ENCODE measurements around the gene GSX1. TPM values are rescaled to one million over a fixed set of nuclear protein-coding genes. Genes with fewer than 3 reads are reported as not detected.

GSX1 gene
- total RNA-seq, 4 donors from 2014 or later = not detected

DNA sequence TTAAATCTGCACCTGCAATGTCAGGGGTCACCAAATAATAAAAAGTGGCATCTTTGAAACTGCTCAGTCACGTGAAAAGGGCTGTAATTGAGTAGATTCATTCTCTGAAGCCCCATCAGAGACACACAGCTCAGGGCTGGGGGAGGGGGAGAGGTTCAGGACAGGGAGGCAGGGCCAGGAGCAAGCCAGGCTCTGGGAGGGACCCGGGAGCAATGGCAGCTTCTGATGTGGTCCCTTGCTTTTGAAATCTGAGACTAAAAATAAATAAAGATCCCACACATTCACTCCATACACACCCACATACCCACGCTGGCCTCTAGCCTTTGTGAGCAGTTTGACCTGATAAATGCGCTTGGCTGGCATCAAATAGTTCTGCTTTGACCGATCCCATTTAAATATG is 32.8 kb downstream of the GSX1 start:
- TF ChIP-seq, protein P1, sequence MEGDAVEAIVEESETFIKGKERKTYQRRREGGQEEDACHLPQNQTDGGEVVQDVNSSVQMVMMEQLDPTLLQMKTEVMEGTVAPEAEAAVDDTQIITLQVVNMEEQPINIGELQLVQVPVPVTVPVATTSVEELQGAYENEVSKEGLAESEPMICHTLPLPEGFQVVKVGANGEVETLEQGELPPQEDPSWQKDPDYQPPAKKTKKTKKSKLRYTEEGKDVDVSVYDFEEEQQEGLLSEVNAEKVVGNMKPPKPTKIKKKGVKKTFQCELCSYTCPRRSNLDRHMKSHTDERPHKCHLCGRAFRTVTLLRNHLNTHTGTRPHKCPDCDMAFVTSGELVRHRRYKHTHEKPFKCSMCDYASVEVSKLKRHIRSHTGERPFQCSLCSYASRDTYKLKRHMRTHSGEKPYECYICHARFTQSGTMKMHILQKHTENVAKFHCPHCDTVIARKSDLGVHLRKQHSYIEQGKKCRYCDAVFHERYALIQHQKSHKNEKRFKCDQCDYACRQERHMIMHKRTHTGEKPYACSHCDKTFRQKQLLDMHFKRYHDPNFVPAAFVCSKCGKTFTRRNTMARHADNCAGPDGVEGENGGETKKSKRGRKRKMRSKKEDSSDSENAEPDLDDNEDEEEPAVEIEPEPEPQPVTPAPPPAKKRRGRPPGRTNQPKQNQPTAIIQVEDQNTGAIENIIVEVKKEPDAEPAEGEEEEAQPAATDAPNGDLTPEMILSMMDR (IDR thresholded peaks at IDR 0.05; ENCODE audit: low read depth) = no peak

DNA sequence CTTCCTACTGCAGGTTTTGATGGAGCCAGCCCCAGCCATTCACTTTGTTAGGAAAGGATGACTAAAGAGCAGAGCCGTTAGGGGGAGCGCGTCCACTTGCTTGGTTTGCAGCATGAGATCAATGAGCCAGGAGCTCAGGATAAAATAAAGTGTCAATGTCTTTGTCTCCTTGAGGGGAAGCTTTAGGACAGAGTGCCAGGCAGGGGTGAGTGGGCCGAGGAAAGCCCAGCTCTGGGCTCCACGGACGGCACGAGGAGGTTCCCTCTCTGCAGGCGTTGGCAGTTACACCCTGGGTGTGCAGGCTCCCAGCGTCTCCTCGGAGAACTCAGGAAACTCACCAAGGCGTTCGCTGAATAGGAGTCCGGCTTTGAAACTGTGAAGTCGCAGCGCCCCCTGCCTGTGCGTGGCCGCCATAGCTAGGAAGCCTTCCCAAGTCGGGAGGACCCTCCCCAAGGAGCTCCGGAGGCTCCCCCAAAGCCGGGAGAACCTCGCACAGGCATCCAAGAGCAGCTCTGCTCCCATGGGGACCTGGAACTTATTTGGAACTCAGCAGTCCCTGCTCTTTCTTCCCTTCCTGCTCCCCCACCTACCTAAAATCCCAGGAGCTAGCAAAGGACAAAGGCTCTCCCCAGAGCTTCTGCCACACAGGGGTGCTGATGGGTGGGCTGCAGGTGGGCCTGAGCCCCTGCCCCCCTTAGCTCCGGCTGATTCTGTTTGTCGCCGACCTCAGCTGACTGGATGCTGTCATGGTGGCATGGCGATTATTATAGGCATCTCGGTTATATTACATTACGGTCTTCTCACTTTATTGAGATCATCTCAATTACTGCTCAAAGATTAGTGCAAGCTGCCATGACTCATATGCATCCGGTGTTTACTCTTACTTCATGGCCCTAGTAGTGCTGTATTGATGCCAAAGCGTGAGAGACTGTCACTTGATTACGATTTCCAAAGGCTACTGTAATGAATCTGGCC is 34.4 kb downstream of the GSX1 start:
- TF ChIP-seq, protein P1 (IDR thresholded peaks at IDR 0.05; ENCODE audit: low read depth) = no peak

- TF ChIP-seq, protein P1 (IDR thresholded peaks at IDR 0.05; ENCODE audit: low read depth) = no peak
Observed at GRCh38 chr13:27827646-27828045, 35.4 kb downstream of the GSX1 start.

- TF ChIP-seq, protein P1 (IDR thresholded peaks at IDR 0.05; ENCODE audit: low read depth) = no peak
Observed at GRCh38 chr13:27830010-27830409, 37.7 kb downstream of the GSX1 start.

DNA sequence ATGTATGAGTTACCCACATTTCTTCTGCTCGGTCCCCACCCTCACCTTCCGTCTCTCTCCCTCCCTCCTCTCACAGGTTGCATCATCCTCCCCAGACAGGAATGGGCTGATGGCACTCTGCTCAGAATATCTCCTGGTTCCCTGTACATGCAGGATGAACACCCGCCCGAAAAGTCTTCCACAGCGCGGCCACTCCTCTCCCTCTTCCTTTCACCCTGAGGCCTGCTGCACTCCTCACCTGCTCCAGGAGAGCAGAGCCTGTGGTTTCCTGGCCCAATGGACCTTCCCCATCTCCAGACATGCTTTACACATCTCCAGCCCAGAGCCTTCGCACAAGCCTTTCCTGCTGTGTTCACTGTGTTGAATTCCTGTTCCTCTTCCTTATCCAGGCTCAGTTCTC is 40.9 kb downstream of the GSX1 start:
- TF ChIP-seq, protein P1 (IDR thresholded peaks at IDR 0.05; ENCODE audit: low read depth) = no peak

GRCh38 chr13:27834095-27834494 is 41.8 kb downstream of the GSX1 start:
- TF ChIP-seq, protein P1 (IDR thresholded peaks at IDR 0.05; ENCODE audit: low read depth) = no peak

GRCh38 chr13:27835799-27836198 is 43.5 kb downstream of the GSX1 start:
- TF ChIP-seq, protein P1 (IDR thresholded peaks at IDR 0.05; ENCODE audit: low read depth) = no peak

Data from subcutaneous adipose tissue (tissue), 4 donors.